ENCODE results near the gene C6orf120.

DNA sequence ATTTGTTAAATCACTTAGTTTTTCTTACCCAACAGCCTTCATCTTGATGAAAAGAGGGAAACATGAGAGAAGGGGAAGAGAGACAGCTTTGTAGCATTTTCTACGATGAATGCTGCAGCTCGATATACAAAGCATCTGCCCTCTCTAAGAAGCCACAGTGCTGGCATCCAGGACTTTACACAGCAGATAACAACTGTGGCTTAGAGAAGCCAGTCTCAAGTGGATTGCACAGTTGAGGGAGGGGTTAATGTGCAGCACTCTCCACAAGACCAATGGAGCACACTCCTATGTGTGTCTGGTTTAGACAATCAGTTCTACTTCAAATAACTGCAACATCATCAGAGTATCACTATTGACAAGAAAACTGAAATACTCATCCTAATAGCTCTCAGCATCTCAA lies 5.8 kb downstream of the C6orf120 start:
- TF ChIP-seq POLR2A (IDR thresholded peaks at IDR 0.05) (no peak), CTCF (IDR thresholded peaks at IDR 0.05) (no peak)

Data from lower leg skin (tissue), 3 donors.